Myocyte (in vitro differentiated cells): ENCODE results near the gene DENND10. TPM values are rescaled to one million over a fixed set of nuclear protein-coding genes. Genes with fewer than 3 reads are reported as not detected.
A peak's percentile ranks its signal among the peaks of the same experiment; 100 is the strongest.
"Not testable (repeated sequence)": the region's sequence is repeated elsewhere in the genome, so short reads cannot be mapped to it uniquely, and the experiment has no call there.

Experiments used
- DNase-seq: peaks from one replicate; pipeline ENCODE4 v3.0.0-alpha.2; 2012; ENCODE audit warnings: low read depth
- polyA plus RNA-seq: library from polyadenylated mRNA; unstranded; fragments of >200 nt; gene quantifications from one replicate; pipeline ENCODE4 v1.2.1, GENCODE V29; 2012; ENCODE audit warnings: missing spikeins
- total RNA-seq: library from RNA; depleted of rRNA; stranded (reverse); fragments of >200 nt; gene quantifications from 2 replicates; pipeline ENCODE4 v1.2.3, GENCODE V29; 2014

The DENND10 gene
- total RNA-seq, result 48.8 and 57.9 TPM in 2 replicates
- 40.3 TPM for polyA plus RNA-seq

- DNase-seq, result peak; percentile 76
These were observed at the start of gene DENND10 for GRCh38 chr10:119103903-119104653. TSS of gene DENND10 (plus strand) at chr10:119104113. CDS start at chr10:119104143, 30 bp downstream.

- DNase-seq, result no peak
These were observed 48.4 kb upstream of the DENND10 start for GRCh38 chr10:119055472-119055871.

- DNase-seq, result no peak
These were observed 45.9 kb upstream of the DENND10 start for GRCh38 chr10:119058010-119058409.

GRCh38 chr10:119059557-119059956, 44.4 kb upstream of the DENND10 start:
- no peak for DNase-seq

GRCh38 chr10:119060107-119060506, 43.8 kb upstream of the DENND10 start:
- DNase-seq, result no peak

GRCh38 chr10:119061352-119061751, 42.6 kb upstream of the DENND10 start:
- no peak for DNase-seq

- no peak for DNase-seq
These were observed 42.0 kb upstream of the DENND10 start for GRCh38 chr10:119061926-119062325.

GRCh38 chr10:119070395-119071165, 33.3 kb upstream of the DENND10 start:
- DNase-seq, result no peak

- no peak for DNase-seq
These were observed 30.3 kb upstream of the DENND10 start for GRCh38 chr10:119073584-119073983.

- DNase-seq, result no peak
These were observed 25.3 kb upstream of the DENND10 start for GRCh38 chr10:119078422-119079179.

- peak; percentile 84 for DNase-seq
These were observed 24.1 kb upstream of the DENND10 start for GRCh38 chr10:119079599-119080520.

- DNase-seq, result peak; percentile 90
These were observed 23.2 kb upstream of the DENND10 start, which contains the start of gene EIF3A for GRCh38 chr10:119080521-119081259. TSS of gene EIF3A (minus strand) at chr10:119080817. CDS start at chr10:119080676, 141 bp downstream.

- DNase-seq, result no peak
These were observed 19.0 kb upstream of the DENND10 start for GRCh38 chr10:119084896-119085295.

- no peak for DNase-seq
These were observed 16.5 kb upstream of the DENND10 start for GRCh38 chr10:119087271-119087882.

GRCh38 chr10:119090026-119090795, 13.7 kb upstream of the DENND10 start:
- DNase-seq, result no peak

- peak; percentile 67 for DNase-seq
These were observed 12.9 kb upstream of the DENND10 start for GRCh38 chr10:119090968-119091367.

GRCh38 chr10:119095640-119096039, 8.3 kb upstream of the DENND10 start:
- DNase-seq, result no peak

- DNase-seq, result not testable (repeated sequence)
These were observed 7.1 kb upstream of the DENND10 start for GRCh38 chr10:119096641-119097415.
